Skeletal muscle satellite cell (primary cell): Measurements from ENCODE around the gene FYN.
A peak's percentile ranks its signal among the peaks of the same experiment; 100 is the strongest.

Experiments used
- H3K27me3 ChIP-seq: 2 replicates; pipeline ENCODE4 v1.7.0; 2013; ENCODE audit warnings: low read length; ENCODE audit not compliant: control insufficient read depth, insufficient read depth
- H3K36me3 ChIP-seq: 2 replicates; pipeline ENCODE4 v1.7.0; 2013; ENCODE audit warnings: mild to moderate bottlenecking, control low read depth, low read length; ENCODE audit not compliant: insufficient read depth
- H3K4me1 ChIP-seq: 2 replicates; pipeline ENCODE4 v1.7.0; 2013; ENCODE audit warnings: low read length; ENCODE audit not compliant: control insufficient read depth, insufficient read depth
- H3K4me2 ChIP-seq: 2 replicates; pipeline ENCODE4 v1.7.0; 2013; ENCODE audit warnings: mild to moderate bottlenecking, low read length
- H3K4me3 ChIP-seq: 2 replicates; pipeline ENCODE4 v1.7.0; 2013; ENCODE audit warnings: low read length
- H3K9ac ChIP-seq: 2 replicates; pipeline ENCODE4 v1.7.0; 2013; ENCODE audit warnings: mild to moderate bottlenecking, low read depth, low read length, moderate library complexity
- H3K9me3 ChIP-seq: replicated peaks from 2 replicates; pipeline ENCODE4 v1.7.0; 2013; ENCODE audit warnings: mild to moderate bottlenecking, control low read depth, low read length

Gene FYN

DNA sequence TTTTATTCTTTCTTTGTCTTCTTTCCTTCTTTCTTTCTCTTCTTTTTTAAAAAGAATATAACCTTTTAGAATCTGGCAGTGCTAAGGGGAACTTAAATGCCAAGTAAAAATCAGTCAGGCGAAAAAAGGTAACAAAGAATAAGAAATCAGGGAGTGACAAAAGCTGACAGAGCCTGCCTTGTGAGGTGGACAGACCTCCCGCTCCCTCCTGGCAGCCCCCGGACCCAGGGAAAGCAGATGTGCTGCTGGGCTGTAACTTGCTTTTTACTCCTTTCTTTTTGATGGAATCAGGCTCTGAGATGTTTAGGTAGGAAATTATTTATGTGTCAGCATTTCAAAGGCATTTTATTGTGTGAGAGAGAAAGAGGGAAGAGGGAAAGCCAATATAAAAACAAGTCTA, 172.1 kb downstream of the FYN start:
- Histone ChIP-seq H3K9ac (no peak overlapping the region), H3K4me1 (no peaks in the 10 kb centered on the region), H3K36me3 (peaks cover 54% of the 10 kb centered on the region), H3K4me2 (no peak overlapping the region), H3K4me3 (no peak overlapping the region), H3K27me3 (no peaks in the 10 kb centered on the region), H3K9me3 (no peaks in the 10 kb centered on the region)

DNA sequence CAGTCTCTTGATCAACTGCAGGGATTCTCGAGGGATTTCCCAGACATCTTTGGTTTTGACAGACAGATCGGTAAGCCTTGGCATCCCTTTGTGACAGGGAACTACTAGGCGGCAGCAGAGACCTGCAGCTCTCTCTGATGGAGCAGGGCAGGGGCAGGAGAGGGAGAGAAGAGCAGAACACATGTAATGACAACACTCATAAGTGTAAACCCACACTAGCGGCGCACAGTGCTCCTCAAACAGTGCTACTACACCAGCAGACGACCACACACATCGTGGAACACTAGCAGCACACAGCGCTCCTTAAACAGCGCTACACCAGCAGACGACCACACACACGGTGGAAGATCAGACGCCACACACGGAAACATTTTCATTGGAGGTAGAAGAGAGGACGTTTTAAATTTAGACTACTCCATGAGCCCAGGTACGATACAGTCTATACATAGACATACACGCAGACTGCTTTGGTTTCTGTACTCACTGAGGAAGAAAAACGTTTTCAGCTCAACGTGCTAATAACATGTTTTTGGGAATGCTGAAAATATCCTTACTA, 173.0 kb downstream of the FYN start:
- Histone ChIP-seq H3K36me3 (peaks cover 61% of the 10 kb centered on the region), H3K4me3 (no peak overlapping the region), H3K4me1 (no peaks in the 10 kb centered on the region), H3K4me2 (no peak overlapping the region), H3K9ac (no peak overlapping the region), H3K27me3 (no peaks in the 10 kb centered on the region), H3K9me3 (no peaks in the 10 kb centered on the region)

- Histone ChIP-seq H3K9me3 (no peaks in the 10 kb centered on the region), H3K4me2 (no peak overlapping the region), H3K9ac (no peak overlapping the region), H3K4me1 (no peaks in the 10 kb centered on the region), H3K27me3 (no peaks in the 10 kb centered on the region), H3K36me3 (peaks cover 65% of the 10 kb centered on the region), H3K4me3 (no peak overlapping the region)
These were observed 174.1 kb downstream of the FYN start for GRCh38 chr6:111699123-111699522.

- H3K9ac ChIP-seq = no peak overlapping the region
- H3K4me2 ChIP-seq = no peak overlapping the region
- peaks cover 19% of the 10 kb centered on the region for H3K4me1 ChIP-seq
- peaks cover 60% of the 10 kb centered on the region for H3K36me3 ChIP-seq
- H3K27me3 ChIP-seq = no peaks in the 10 kb centered on the region
- no peaks in the 10 kb centered on the region for H3K9me3 ChIP-seq
- no peak overlapping the region for H3K4me3 ChIP-seq
These were observed 176.4 kb downstream of the FYN start for GRCh38 chr6:111696814-111697213.

GRCh38 chr6:111692327-111693164, 180.7 kb downstream of the FYN start:
- Histone ChIP-seq H3K9me3 (no peaks in the 10 kb centered on the region), H3K4me2 (no peak overlapping the region), H3K4me3 (no peak overlapping the region), H3K27me3 (no peaks in the 10 kb centered on the region), H3K36me3 (peaks cover 63% of the 10 kb centered on the region), H3K9ac (no peak overlapping the region), H3K4me1 (peaks cover 32% of the 10 kb centered on the region)

DNA sequence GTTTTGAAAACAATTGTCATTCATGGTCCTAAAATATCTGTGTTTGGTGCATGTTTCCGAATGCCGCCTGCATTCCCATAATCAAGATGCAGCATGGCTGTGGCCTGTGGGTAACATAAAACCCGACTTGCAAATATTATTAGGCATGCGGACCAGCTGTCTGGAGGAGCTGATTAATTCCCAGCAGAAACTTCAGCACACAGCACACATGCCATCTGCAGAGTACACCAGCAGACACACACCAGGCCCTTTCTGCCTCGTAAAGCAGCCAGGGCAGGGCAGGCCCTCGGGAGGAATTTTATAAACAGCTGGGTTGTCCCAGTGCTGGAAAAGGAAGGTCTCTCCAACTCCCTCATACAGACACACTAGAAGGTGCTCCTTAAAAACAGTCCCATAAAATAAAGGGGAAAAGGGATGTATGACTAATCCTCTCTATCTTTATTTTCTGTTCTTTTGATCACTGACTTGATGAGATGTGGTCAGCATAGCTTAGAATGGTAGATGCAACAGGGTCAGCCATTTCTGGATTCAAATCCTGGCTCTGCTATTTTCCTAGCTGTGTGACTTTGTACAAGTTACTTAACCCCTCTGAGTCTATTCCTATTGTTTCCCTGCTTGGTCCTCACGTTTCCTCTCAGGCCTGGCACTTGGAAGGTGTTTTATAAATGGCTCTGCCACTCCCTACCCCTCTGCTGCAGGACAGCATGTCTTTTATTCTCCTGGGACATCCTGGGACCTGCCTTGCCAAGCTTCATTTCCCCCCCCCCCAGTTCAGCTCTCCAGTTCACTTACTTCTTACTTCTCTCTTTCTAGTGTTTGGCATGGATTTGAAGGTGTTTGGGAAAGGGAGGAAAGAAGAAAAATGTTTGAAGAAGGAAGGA, 181.7 kb downstream of the FYN start:
- no peaks in the 10 kb centered on the region for H3K9me3 ChIP-seq
- no peaks in the 10 kb centered on the region for H3K27me3 ChIP-seq
- peak overlapping the region; percentile 14 for H3K4me2 ChIP-seq
- no peak overlapping the region for H3K9ac ChIP-seq
- no peak overlapping the region for H3K4me3 ChIP-seq
- peaks cover 66% of the 10 kb centered on the region for H3K36me3 ChIP-seq
- H3K4me1 ChIP-seq = peaks cover 32% of the 10 kb centered on the region

DNA sequence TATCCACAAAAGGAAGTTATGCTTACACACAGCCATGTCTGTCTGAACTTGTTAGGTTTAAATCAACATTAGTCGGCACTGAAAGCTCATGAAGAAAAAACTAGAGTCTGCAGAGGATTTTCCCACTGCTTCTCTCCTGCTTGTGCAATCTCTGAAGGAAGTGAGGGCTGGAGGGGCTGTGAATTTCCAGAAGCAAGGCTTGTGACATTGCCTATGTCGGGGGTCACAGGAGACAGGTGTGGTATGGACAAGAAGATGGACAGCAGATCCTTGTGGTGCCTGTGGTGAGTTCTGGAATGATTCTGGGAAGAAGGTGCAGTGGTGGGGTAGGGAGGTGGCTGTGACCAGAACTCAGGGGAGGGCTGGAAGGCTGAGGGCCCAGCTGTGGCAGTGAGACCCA, 183.3 kb downstream of the FYN start:
- H3K27me3 ChIP-seq = no peaks in the 10 kb centered on the region
- H3K36me3 ChIP-seq = peaks cover 72% of the 10 kb centered on the region
- peaks cover 35% of the 10 kb centered on the region for H3K4me1 ChIP-seq

DNA sequence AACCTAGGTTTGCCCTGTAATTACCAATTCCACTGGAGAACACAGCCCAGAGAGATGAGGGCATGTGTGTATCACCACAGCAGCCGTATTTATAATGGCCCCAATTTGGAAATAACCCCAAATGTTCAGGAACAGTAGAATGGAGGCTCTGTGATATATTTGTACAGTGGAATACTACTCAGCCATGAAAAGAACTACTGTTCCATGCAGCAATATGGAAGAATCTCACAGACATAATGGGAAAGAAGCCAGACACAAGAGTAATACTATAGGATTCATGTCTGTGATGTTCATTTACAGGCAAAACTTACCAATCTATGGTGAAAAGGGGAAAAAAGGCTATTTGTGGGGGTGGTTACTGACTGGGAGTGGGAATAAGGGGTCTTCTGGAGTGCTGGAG, 183.8 kb downstream of the FYN start:
- Histone ChIP-seq H3K4me1 (peaks cover 39% of the 10 kb centered on the region), H3K9ac (no peak overlapping the region), H3K4me2 (no peak overlapping the region), H3K36me3 (peaks cover 75% of the 10 kb centered on the region), H3K9me3 (no peaks in the 10 kb centered on the region), H3K4me3 (no peak overlapping the region), H3K27me3 (no peaks in the 10 kb centered on the region)

More for the DNA sequence above, 183.3 kb downstream of the FYN start:
- Histone ChIP-seq H3K4me3 (no peak overlapping the region), H3K9me3 (no peaks in the 10 kb centered on the region), H3K4me2 (no peak overlapping the region), H3K9ac (no peak overlapping the region)

GRCh38 chr6:111688331-111688730, 184.9 kb downstream of the FYN start:
- H3K4me2 ChIP-seq = no peak overlapping the region
- no peaks in the 10 kb centered on the region for H3K9me3 ChIP-seq
- H3K9ac ChIP-seq = no peak overlapping the region
- H3K36me3 ChIP-seq = peaks cover 68% of the 10 kb centered on the region
- no peak overlapping the region for H3K4me3 ChIP-seq
- peaks cover 46% of the 10 kb centered on the region for H3K4me1 ChIP-seq
- no peaks in the 10 kb centered on the region for H3K27me3 ChIP-seq

DNA sequence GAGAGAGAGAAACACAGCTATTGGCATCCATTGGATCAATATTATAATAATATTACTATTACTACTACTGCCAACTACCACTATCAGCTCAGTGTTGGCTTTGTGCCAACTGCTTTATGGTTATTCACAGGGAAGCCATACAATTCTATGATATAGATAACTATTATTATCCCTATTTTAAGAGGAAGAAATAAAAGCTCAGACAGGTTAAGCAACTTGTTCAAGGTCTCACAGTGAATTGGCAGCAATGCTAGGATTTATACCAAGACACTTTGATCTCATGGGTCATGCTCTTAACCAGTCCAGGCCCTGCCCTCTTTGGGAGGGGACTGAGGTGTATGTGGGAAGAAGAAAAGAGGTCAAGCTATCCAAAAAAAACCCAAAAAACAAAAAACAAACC, 185.6 kb downstream of the FYN start:
- Histone ChIP-seq H3K27me3 (no peaks in the 10 kb centered on the region), H3K36me3 (peaks cover 66% of the 10 kb centered on the region), H3K4me2 (no peak overlapping the region), H3K4me3 (no peak overlapping the region), H3K9ac (no peak overlapping the region), H3K9me3 (no peaks in the 10 kb centered on the region), H3K4me1 (peaks cover 45% of the 10 kb centered on the region)

- Histone ChIP-seq H3K27me3 (no peaks in the 10 kb centered on the region), H3K4me2 (no peak overlapping the region), H3K4me3 (no peak overlapping the region), H3K36me3 (peaks cover 70% of the 10 kb centered on the region), H3K4me1 (peaks cover 37% of the 10 kb centered on the region), H3K9me3 (no peaks in the 10 kb centered on the region), H3K9ac (no peak overlapping the region)
These were observed 186.4 kb downstream of the FYN start for GRCh38 chr6:111686932-111687266.
